GM23248 (cell line): ENCODE data around the gene ZNF223.

Experiments used
- EZH2 ChIP-seq: fragments of 200-600 bp; sonication (generic); IDR thresholded peaks from 2 replicates; pipeline ENCODE4 v1.6.1; 2018; ENCODE audit warnings: antibody characterized with exemption, mild to moderate bottlenecking; ENCODE audit not compliant: insufficient read depth, poor library complexity, severe bottlenecking
- EZH2phosphoT487 ChIP-seq: fragments of 200-600 bp; sonication (generic); IDR thresholded peaks from 2 replicates; pipeline ENCODE4 v1.6.1; 2018; ENCODE audit warnings: antibody characterized with exemption, moderate library complexity, mild to moderate bottlenecking, low read depth; ENCODE audit not compliant: insufficient read depth

- TF ChIP-seq EZH2 (no peak), EZH2phosphoT487 (no peak)
Measured at GRCh38 chr19:44059229-44059628, 7.4 kb downstream of the ZNF223 start.
